ENCODE data around the gene DLGAP3. TPM values are rescaled to one million over a fixed set of nuclear protein-coding genes. Genes with fewer than 3 reads are reported as not detected.

DLGAP3 gene
- total RNA-seq, 1 experiment from 2014 or later = 0.81 TPM

GRCh38 chr1:34852677-34853217, 76.7 kb downstream of the DLGAP3 start:
- Histone ChIP-seq H3K27ac (no peak overlapping the region), H3K4me3 (no peak overlapping the region), H3K27me3 (no peaks in the 10 kb centered on the region), H3K36me3 (peaks cover 4% of the 10 kb centered on the region; the same call in 1 of the 2 replicates), H3K9me3 (replicated peaks) (no peaks in the 10 kb centered on the region), H3K4me1 (no peaks in the 10 kb centered on the region)
- peak; percentile 93 to 97 for DNase-seq

GRCh38 chr1:34851431-34852105, 77.9 kb downstream of the DLGAP3 start:
- no peak for DNase-seq
- H3K36me3 ChIP-seq = peaks cover 4% of the 10 kb centered on the region; the same call in 1 of the 2 replicates
- H3K9me3 ChIP-seq (replicated peaks) = no peaks in the 10 kb centered on the region
- no peak overlapping the region for H3K27ac ChIP-seq
- H3K4me3 ChIP-seq = no peak overlapping the region
- no peaks in the 10 kb centered on the region for H3K27me3 ChIP-seq
- H3K4me1 ChIP-seq = no peaks in the 10 kb centered on the region

- Histone ChIP-seq H3K27me3 (no peaks in the 10 kb centered on the region), H3K4me1 (no peaks in the 10 kb centered on the region), H3K36me3 (peaks cover 4% of the 10 kb centered on the region; the same call in 1 of the 2 replicates), H3K27ac (no peak overlapping the region), H3K9me3 (replicated peaks) (no peaks in the 10 kb centered on the region), H3K4me3 (no peak overlapping the region)
- DNase-seq = no peak
Measured at GRCh38 chr1:34850382-34850781, 79.1 kb downstream of the DLGAP3 start.

GRCh38 chr1:34847094-34847493, 82.4 kb downstream of the DLGAP3 start:
- no peak overlapping the region for H3K4me3 ChIP-seq
- no peak for DNase-seq
- H3K9me3 ChIP-seq (replicated peaks) = no peaks in the 10 kb centered on the region
- H3K36me3 ChIP-seq = no peaks in the 10 kb centered on the region
- H3K27me3 ChIP-seq = no peaks in the 10 kb centered on the region
- no peak overlapping the region for H3K27ac ChIP-seq
- peaks cover 8% of the 10 kb centered on the region; the same call in 1 of the 2 replicates for H3K4me1 ChIP-seq

- H3K9me3 ChIP-seq (replicated peaks) = no peaks in the 10 kb centered on the region
- no peak for DNase-seq
- H3K36me3 ChIP-seq = no peaks in the 10 kb centered on the region
- H3K4me3 ChIP-seq = no peak overlapping the region
- H3K27me3 ChIP-seq = no peaks in the 10 kb centered on the region
- no peak overlapping the region for H3K27ac ChIP-seq
- H3K4me1 ChIP-seq = peaks cover 8% of the 10 kb centered on the region; the same call in 1 of the 2 replicates
Measured at GRCh38 chr1:34846265-34846664, 83.2 kb downstream of the DLGAP3 start.

GRCh38 chr1:34845131-34845901, 84.1 kb downstream of the DLGAP3 start:
- DNase-seq = peak in 1 of 2 experiments; percentile 30
- Histone ChIP-seq H3K9me3 (replicated peaks) (no peaks in the 10 kb centered on the region), H3K4me1 (peaks cover 8% of the 10 kb centered on the region; the same call in 1 of the 2 replicates), H3K36me3 (no peaks in the 10 kb centered on the region), H3K27me3 (no peaks in the 10 kb centered on the region), H3K4me3 (no peak overlapping the region), H3K27ac (no peak overlapping the region)

- Histone ChIP-seq H3K27ac (no peak overlapping the region), H3K4me1 (peaks cover 8% of the 10 kb centered on the region; the same call in 1 of the 2 replicates), H3K27me3 (no peaks in the 10 kb centered on the region), H3K9me3 (replicated peaks) (no peaks in the 10 kb centered on the region), H3K4me3 (no peak overlapping the region), H3K36me3 (no peaks in the 10 kb centered on the region)
- peak; percentile 48 to 55 for DNase-seq
Measured at GRCh38 chr1:34844252-34844634, 85.2 kb downstream of the DLGAP3 start.

GRCh38 chr1:34843392-34844251, 85.8 kb downstream of the DLGAP3 start:
- Histone ChIP-seq H3K36me3 (no peaks in the 10 kb centered on the region), H3K27me3 (no peaks in the 10 kb centered on the region), H3K27ac (no peak overlapping the region), H3K4me1 (peaks cover 8% of the 10 kb centered on the region; the same call in 1 of the 2 replicates), H3K4me3 (no peak overlapping the region), H3K9me3 (replicated peaks) (no peaks in the 10 kb centered on the region)
- DNase-seq = no peak

GRCh38 chr1:34842952-34843371, 86.5 kb downstream of the DLGAP3 start:
- no peak overlapping the region for H3K4me3 ChIP-seq
- no peaks in the 10 kb centered on the region for H3K9me3 ChIP-seq (replicated peaks)
- H3K27ac ChIP-seq = no peak overlapping the region
- H3K4me1 ChIP-seq = peaks cover 8% of the 10 kb centered on the region; the same call in 1 of the 2 replicates
- no peaks in the 10 kb centered on the region for H3K36me3 ChIP-seq
- no peak for DNase-seq
- H3K27me3 ChIP-seq = no peaks in the 10 kb centered on the region

GRCh38 chr1:34842073-34842472, 87.4 kb downstream of the DLGAP3 start:
- Histone ChIP-seq H3K4me1 (peaks cover 8% of the 10 kb centered on the region; the same call in 1 of the 2 replicates), H3K9me3 (replicated peaks) (no peaks in the 10 kb centered on the region), H3K36me3 (no peaks in the 10 kb centered on the region), H3K27me3 (no peaks in the 10 kb centered on the region), H3K4me3 (no peak overlapping the region), H3K27ac (no peak overlapping the region)
- no peak for DNase-seq

GRCh38 chr1:34840426-34840825, 89.0 kb downstream of the DLGAP3 start:
- Histone ChIP-seq H3K4me3 (no peak overlapping the region), H3K36me3 (no peaks in the 10 kb centered on the region), H3K9me3 (replicated peaks) (no peaks in the 10 kb centered on the region), H3K27ac (no peak overlapping the region), H3K27me3 (no peaks in the 10 kb centered on the region), H3K4me1 (peaks cover 8% of the 10 kb centered on the region; the same call in 1 of the 2 replicates)
- DNase-seq = no peak

GRCh38 chr1:34839526-34840305, 89.7 kb downstream of the DLGAP3 start:
- Histone ChIP-seq H3K36me3 (no peaks in the 10 kb centered on the region), H3K4me3 (no peak overlapping the region), H3K27me3 (no peaks in the 10 kb centered on the region), H3K4me1 (peaks cover 8% of the 10 kb centered on the region; the same call in 1 of the 2 replicates), H3K27ac (no peak overlapping the region), H3K9me3 (replicated peaks) (no peaks in the 10 kb centered on the region)
- no peak for DNase-seq

- Histone ChIP-seq H3K27ac (no peak overlapping the region), H3K36me3 (no peaks in the 10 kb centered on the region), H3K9me3 (replicated peaks) (no peaks in the 10 kb centered on the region), H3K27me3 (no peaks in the 10 kb centered on the region), H3K4me1 (no peaks in the 10 kb centered on the region), H3K4me3 (no peak overlapping the region)
- no peak for DNase-seq
Measured at GRCh38 chr1:34833711-34834110, 95.7 kb downstream of the DLGAP3 start.
